Fibroblast of lung (primary cell): ENCODE results near the gene ZNF625.
A peak's percentile ranks its signal among the peaks of the same experiment; 100 is the strongest.

ENCODE experiments used
- CTCF ChIP-seq, 2 donors: IDR thresholded peaks in 1 of 2; conservative IDR thresholded peaks in 1 of 2; 1 replicate in 1 of 2; 2 replicates in 1 of 2; pipeline ENCODE4 v1.5.1; 2011 to 2012; ENCODE audit warnings: low read length in 2 of 2, control low read depth in 1 of 2, inconsistent platforms in 1 of 2, low read depth in 1 of 2, mild to moderate bottlenecking in 1 of 2
- EZH2 ChIP-seq: IDR thresholded peaks from 2 replicates; pipeline ENCODE4 v1.5.1; 2012; ENCODE audit warnings: low read length, control low read depth, mild to moderate bottlenecking; ENCODE audit errors: missing control alignments

GRCh38 chr19:12126707-12127106 lies 29.8 kb downstream of the ZNF625 start:
- TF ChIP-seq CTCF (conservative IDR thresholded peaks at IDR 0.05 in 1 of 2, IDR thresholded peaks at IDR 0.05 in 1 of 2; ENCODE audit: low read depth in 1 of 2, low read length in 2 of 2) (peak; percentile 24 to 41), EZH2 (no peak)
